HepG2 (cell line): ENCODE measurements around the gene NT5M. TPM values are rescaled to one million over a fixed set of nuclear protein-coding genes. Genes with fewer than 3 reads are reported as not detected.

Source experiments
- ATAC-seq: fragments of 200-7000 bp; cut with Tn5 transposase; 3 replicates; pipeline ENCODE4 v1.9.1; 2020; ENCODE audit warnings: mild to moderate bottlenecking, moderate library complexity
- BruUV-seq: library from RNA; stranded (reverse); fragments of 400-500 nt; replicated peaks from 2 replicates; lab custom pipeline; 2021; lab: Mats Ljungman, UMichigan
- CTCF ChIA-PET: fragments of 300-600 bp; formaldehyde crosslinking; extraction: SDS; loops from one replicate; lab custom pipeline; 2021; ENCODE audit warnings: low total read pairs, inconsistent platforms, low intra/inter-chr PET ratio; lab: Yijun Ruan, JAX
- POLR2A ChIA-PET: fragments of 350-600 bp; sonication (Branson Sonifier 250); formaldehyde crosslinking; loops from one replicate; lab custom pipeline; 2020; ENCODE audit warnings: antibody characterized with exemption, inconsistent platforms; lab: Yijun Ruan, JAX
- DNase-seq: peaks from one replicate; pipeline ENCODE4 v3.0.0-alpha.2; 2015; ENCODE audit warnings: low spot score
- FAIRE-seq: peaks from 3 replicates; lab custom pipeline; 2011; peaks lifted over from hg19 to GRCh38; lab: Jason Lieb, UNC
- H2AFZ ChIP-seq: one replicate; pipeline ENCODE4 v1.6.1; 2011; ENCODE audit warnings: low read length, inconsistent platforms
- H3K27ac ChIP-seq: fragments of 300-600 bp; 3 replicates; pipeline ENCODE4 v1.8.0; 2011; ENCODE audit warnings: mixed run types, mild to moderate bottlenecking, mixed read lengths, low read length, inconsistent platforms; ENCODE audit not compliant: insufficient read depth; ENCODE audit errors: extremely low read length
- H3K27me3 ChIP-seq, 2 experiments: fragments of 200-600 bp in 1 of 2; 2 replicates in 1 of 2; 3 replicates in 1 of 2; pipeline versions ENCODE4 v1.6.0 to v1.8.0; 2011; ENCODE audit warnings: low read length in 2 of 2, mild to moderate bottlenecking in 2 of 2, moderate library complexity in 2 of 2, inconsistent platforms in 1 of 2; ENCODE audit not compliant: insufficient read depth in 2 of 2, control insufficient read depth in 1 of 2
- H3K36me3 ChIP-seq, 2 experiments: fragments of 200-600 bp in 1 of 2; replicated peaks in 1 of 2; 2 replicates in 1 of 2; 3 replicates in 1 of 2; pipeline versions ENCODE4 v1.5.1 to v1.8.0; 2011; ENCODE audit warnings: low read length in 2 of 2, inconsistent platforms in 1 of 2; ENCODE audit not compliant: insufficient read depth in 2 of 2, control insufficient read depth in 1 of 2
- H3K4me1 ChIP-seq: 2 replicates; pipeline ENCODE4 v1.5.1; 2012; ENCODE audit warnings: low read length, inconsistent platforms; ENCODE audit not compliant: insufficient read depth
- H3K4me2 ChIP-seq: 2 replicates; pipeline ENCODE4 v1.6.0; 2011; ENCODE audit warnings: low read depth, low read length, inconsistent platforms
- H3K4me3 ChIP-seq, 3 experiments: fragments of 200-600 bp in 1 of 3; sonication (generic), shearing (Covaris generic) in 1 of 3; replicated peaks in 1 of 3; 2 replicates each; pipeline ENCODE4 v1.5.1; 2011 to 2016; ENCODE audit warnings: low read length in 3 of 3, inconsistent platforms in 2 of 3, low read depth in 2 of 3, mild to moderate bottlenecking in 2 of 3, control low read depth in 1 of 3, mixed read lengths in 1 of 3; ENCODE audit not compliant: insufficient read depth in 1 of 3
- H3K79me2 ChIP-seq: one replicate; pipeline ENCODE4 v1.6.1; 2011; ENCODE audit warnings: low read length, inconsistent platforms; ENCODE audit not compliant: insufficient read depth
- H3K9ac ChIP-seq: 2 replicates; pipeline ENCODE4 v1.6.0; 2011; ENCODE audit warnings: mild to moderate bottlenecking, low read depth, low read length, inconsistent platforms; ENCODE audit not compliant: insufficient read depth
- H3K9me3 ChIP-seq: 2 replicates; pipeline ENCODE4 v1.5.1; 2012; ENCODE audit warnings: mild to moderate bottlenecking, low read length
- H4K20me1 ChIP-seq: 2 replicates; pipeline ENCODE4 v1.6.0; 2011; ENCODE audit warnings: inconsistent platforms, mild to moderate bottlenecking, low read length, moderate library complexity; ENCODE audit not compliant: insufficient read depth
- GLI4 ChIP-seq: sonication (generic); formaldehyde crosslinking; IDR thresholded peaks from 2 replicates; pipeline ENCODE4 v1.5.1; 2020; ENCODE audit warnings: missing genetic modification reagents, mild to moderate bottlenecking, moderate library complexity, borderline replicate concordance
- ZBTB3 ChIP-seq: sonication (generic); formaldehyde crosslinking; IDR thresholded peaks from 2 replicates; pipeline ENCODE4 v1.4.0; 2020; ENCODE audit warnings: low read depth, mild to moderate bottlenecking, moderate library complexity, missing genetic modification reagents, borderline replicate concordance
- ZIK1 ChIP-seq: sonication (generic); formaldehyde crosslinking; IDR thresholded peaks from 2 replicates; pipeline ENCODE4 v1.5.0; 2020; ENCODE audit warnings: mild to moderate bottlenecking, low read depth, missing genetic modification reagents, borderline replicate concordance
- ZNF296 ChIP-seq: sonication (generic); formaldehyde crosslinking; conservative IDR thresholded peaks from 2 replicates; pipeline ENCODE4 v1.5.0; 2020; ENCODE audit warnings: mild to moderate bottlenecking, missing genetic modification reagents
- ZNF326 ChIP-seq: sonication (generic); formaldehyde crosslinking; IDR thresholded peaks from 2 replicates; pipeline ENCODE4 v1.4.0; 2020; ENCODE audit warnings: missing genetic modification reagents, borderline replicate concordance
- ZSCAN31 ChIP-seq: sonication (generic); formaldehyde crosslinking; IDR thresholded peaks from 2 replicates; pipeline ENCODE4 v1.5.0; 2020; ENCODE audit warnings: low read depth, mild to moderate bottlenecking, missing genetic modification reagents
- WGBS: methylation state at CpG from one replicate; pipeline ENCODE4 v1.1.6; 2017; ENCODE audit warnings: low lambda C conversion rate; 5-methylcytosine and 5-hydroxymethylcytosine counted together
- in situ Hi-C: cut with HindIII; loops from 2 replicates; pipeline ENCODE4 v1.10.0; 2017; ENCODE audit warnings: low pct_unique_long_range_greater_than_20kb; ENCODE audit not compliant: extremely low pct_ligation_motif_present
- intact Hi-C: fragments of 100-400 bp; cut with micrococcal nuclease; formaldehyde crosslinking; loops from one replicate; pipeline ENCODE4 v1.10.0; 2022; ENCODE audit not compliant: unreplicated experiment
- polyA plus RNA-seq, 8 experiments: library from polyadenylated mRNA; depleted of rRNA in 3 of 8; stranded (reverse) in 7 of 8; unstranded in 1 of 8; fragments of >200 nt; fragmentation: Illumina TruSeq in 4 of 8; extraction: Trizol in 4 of 8; gene quantifications; 2 replicates each; pipeline versions ENCODE4 v1.2.1 to v1.2.3, GENCODE V29; 2011 to 2016; ENCODE audit warnings: low read depth in 4 of 8, missing spikeins in 1 of 8, mixed read lengths in 1 of 8; ENCODE audit not compliant: insufficient read depth in 1 of 8
- total RNA-seq, 5 experiments: library from RNA; depleted of rRNA; stranded (reverse); fragments of >200 nt; fragmentation: Illumina TruSeq; extraction: Trizol; gene quantifications; 2 replicates each; pipeline ENCODE4 v1.2.3, GENCODE V29; 2016; ENCODE audit warnings: low read depth in 1 of 5

The NT5M gene
- total and polyA plus RNA-seq, 2 of the 13 experiments (the other 11 are each of a cell fraction or from before 2014, with no cell fraction given) = 0.55 to 0.78 TPM

DNA sequence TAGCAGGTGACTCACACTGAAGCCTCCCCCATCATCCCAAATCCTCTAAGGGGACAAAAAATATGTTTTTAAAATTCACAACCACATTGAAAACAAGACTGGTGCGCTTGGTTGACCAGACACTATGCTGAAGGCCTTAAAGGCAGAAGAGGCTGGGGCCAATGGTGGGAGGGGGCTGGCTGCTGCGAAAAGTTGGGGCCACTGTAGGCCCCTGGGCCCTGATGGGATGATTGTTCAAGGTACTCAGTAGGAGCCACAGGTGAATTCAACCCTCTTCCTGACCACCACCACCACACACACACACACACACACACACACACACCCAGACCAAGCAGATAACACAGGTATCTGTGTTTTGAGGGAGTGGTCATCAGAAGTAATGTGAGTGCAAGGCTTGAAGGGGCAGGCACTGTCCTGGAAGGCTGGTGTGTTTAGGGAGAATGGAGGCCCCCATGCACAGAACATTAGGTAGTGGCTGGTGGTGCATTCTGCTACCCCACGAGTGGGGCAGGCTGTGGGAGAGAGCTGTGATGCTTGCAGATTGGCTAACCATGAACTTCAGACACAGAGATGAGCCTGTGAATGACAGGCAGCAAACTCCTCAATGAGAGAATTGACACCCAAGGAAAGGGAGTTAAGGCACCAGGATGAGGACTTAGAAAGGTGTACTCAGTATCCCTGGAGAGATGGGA lies 55.0 kb downstream of the NT5M start (continued):
- no peak for TF ChIP-seq ZBTB3 (CRISPR knock-in tag)

DNA sequence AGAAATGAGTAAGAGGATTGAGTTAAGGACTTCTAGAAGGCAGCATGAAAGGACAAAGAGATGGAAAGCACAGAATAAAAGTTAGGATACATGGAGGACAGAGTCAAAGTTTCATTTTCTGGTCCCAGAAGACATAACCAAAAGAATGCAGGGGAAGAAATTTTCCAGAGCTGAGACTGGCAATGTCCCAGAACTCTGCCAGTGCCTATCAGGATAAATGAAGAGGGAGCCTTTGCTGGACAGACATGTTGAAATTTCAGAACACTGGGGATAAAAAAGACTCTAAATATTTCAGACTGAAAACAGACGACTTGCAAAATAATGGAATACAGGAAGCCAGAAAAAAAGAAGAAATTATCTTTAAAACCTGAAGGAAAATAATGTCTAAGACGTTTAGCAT lies 55.7 kb downstream of the NT5M start:
- POLR2A ChIA-PET = interaction anchor here (1.6 to 1.7 kb wide), 2 partner anchors 137 to 213 kb away, joined by 4 to 5 read pairs; partner anchors contain the start of gene RASD1
- DNase-seq = no peak
- Histone ChIP-seq H2AFZ (no peak overlapping the region), H3K4me3 (no peak overlapping the region), H3K27ac (no peak overlapping the region), H3K79me2 (no peaks in the 10 kb centered on the region), H3K4me1 (peaks cover 26% of the 10 kb centered on the region), H3K4me2 (no peak overlapping the region), H3K36me3 (no peaks in the 10 kb centered on the region), H3K9me3 (no peaks in the 10 kb centered on the region), H3K27me3 (peaks cover 0 to 3% of the 10 kb centered on the region in 2 experiments; a peak in 1 of 5 replicates), H4K20me1 (no peaks in the 10 kb centered on the region), H3K9ac (no peak overlapping the region)
- no peak for ATAC-seq
- TF ChIP-seq ZNF326 (CRISPR knock-in tag) = no peak
- TF ChIP-seq ZSCAN31 (CRISPR knock-in tag) = no peak
- no peak for TF ChIP-seq ZNF296 (CRISPR knock-in tag)
- TF ChIP-seq GLI4 = no peak
- TF ChIP-seq ZIK1 (CRISPR knock-in tag) = no peak
- WGBS = 5% methylated on average over 2 of the region's 2 CpGs
- BruUV-seq = no TSS peak
- FAIRE-seq = no peak
- in situ Hi-C loops (loop anchor here (5.0 kb wide), 5 partner anchors 58 to 283 kb away; partner anchors contain the start of gene RASD1), intact Hi-C loops (no loop called here)
- CTCF ChIA-PET = interaction anchor here (1.1 to 1.3 kb wide), 2 partner anchors 66 to 283 kb away, joined by 4 read pairs; no protein-coding TSS in a partner anchor
